Hepatocyte (in vitro differentiated cells): Measurements from ENCODE around the gene CDKN1A.

Experiments used
- CTCF ChIP-seq: fragments of 200-600 bp; sonication (generic); IDR thresholded peaks from 2 replicates; pipeline ENCODE4 v1.5.1; 2016; ENCODE audit warnings: antibody characterized with exemption, mild to moderate bottlenecking; ENCODE audit not compliant: poor library complexity
- EZH2 ChIP-seq: fragments of 200-600 bp; sonication (generic); IDR thresholded peaks from 2 replicates; pipeline ENCODE4 v1.6.1; 2016; ENCODE audit warnings: antibody characterized with exemption, mild to moderate bottlenecking, borderline replicate concordance
- EZH2phosphoT487 ChIP-seq: fragments of 200-600 bp; sonication (generic); IDR thresholded peaks from one replicate; pipeline ENCODE4 v1.6.1; 2018; ENCODE audit warnings: antibody characterized with exemption, mild to moderate bottlenecking, low read depth, moderate library complexity; ENCODE audit not compliant: unreplicated experiment, severe bottlenecking

- no peak for TF ChIP-seq EZH2
- TF ChIP-seq CTCF, result no peak
- no peak for TF ChIP-seq EZH2phosphoT487
Measured at GRCh38 chr6:36650848-36651478, 27.6 kb upstream of the CDKN1A start.
